Chondrocyte (in vitro differentiated cells): ENCODE measurements around the gene APCDD1L. TPM values are rescaled to one million over a fixed set of nuclear protein-coding genes. Genes with fewer than 3 reads are reported as not detected.

Source experiments
- DNase-seq: peaks from one replicate; pipeline ENCODE4 v3.0.0; 2021; ENCODE audit warnings: mixed read lengths, low spot score
- H3K27ac Mint-ChIP-seq: one replicate; pipeline ENCODE4 v1.8.0; 2021; ENCODE audit warnings: mild to moderate bottlenecking, moderate library complexity, mixed read lengths; ENCODE audit not compliant: unreplicated experiment
- H3K27me3 Mint-ChIP-seq: 2 replicates; pipeline ENCODE4 v1.8.0; 2021; ENCODE audit warnings: low read depth, mixed read lengths
- H3K36me3 Mint-ChIP-seq: 2 replicates; pipeline ENCODE4 v1.8.0; 2021; ENCODE audit warnings: low read depth, mixed read lengths
- H3K4me1 Mint-ChIP-seq: 2 replicates; pipeline ENCODE4 v1.8.0; 2021; ENCODE audit warnings: low read depth, mild to moderate bottlenecking, mixed read lengths
- H3K4me3 Mint-ChIP-seq: one replicate; pipeline ENCODE4 v1.8.0; 2021; ENCODE audit warnings: mild to moderate bottlenecking, moderate library complexity, mixed read lengths; ENCODE audit not compliant: unreplicated experiment
- H3K9me3 Mint-ChIP-seq: 2 replicates; pipeline ENCODE4 v1.8.0; 2021; ENCODE audit warnings: low read depth, mixed read lengths
- total RNA-seq: library from RNA; stranded (reverse); gene quantifications from 3 replicates; pipeline ENCODE4 v1.2.1, GENCODE V29; 2021
- TF ChIP-seq, protein P1 (sequence below): fragments of 200-600 bp; sonication (generic); IDR thresholded peaks from 2 replicates; pipeline ENCODE4 v1.5.0; 2021; ENCODE audit warnings: antibody characterized with exemption, mild to moderate bottlenecking, moderate library complexity

APCDD1L gene
- total RNA-seq, 1 donor from 2014 or later = 20.7 TPM

DNA sequence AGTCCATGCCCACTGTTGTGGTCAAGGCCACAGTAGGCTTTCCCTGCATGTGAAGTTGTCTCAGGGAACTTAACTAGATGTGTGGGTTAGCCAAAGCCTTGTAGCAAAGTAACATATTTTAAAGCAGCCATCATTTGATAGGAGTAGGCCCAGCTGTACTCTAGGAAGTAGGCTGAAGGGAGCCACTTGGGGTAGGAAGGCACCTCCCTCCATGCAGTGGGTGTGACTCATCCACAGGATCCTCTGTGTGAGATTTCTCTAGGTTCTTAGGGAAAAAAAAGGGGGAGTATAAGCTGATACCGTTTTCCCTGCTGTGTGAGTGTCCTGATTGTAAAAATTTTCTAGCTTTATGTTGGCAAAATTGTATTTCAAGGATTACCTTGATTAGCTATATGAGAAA, 81.4 kb downstream of the APCDD1L start:
- Mint-ChIP-seq H3K27ac (no peak overlapping the region), H3K4me1 (peaks cover 29% of the 10 kb centered on the region), H3K27me3 (no peaks in the 10 kb centered on the region), H3K4me3 (no peak overlapping the region), H3K36me3 (peaks cover 2% of the 10 kb centered on the region), H3K9me3 (no peaks in the 10 kb centered on the region)
- no peak for DNase-seq
- TF ChIP-seq, protein P1, sequence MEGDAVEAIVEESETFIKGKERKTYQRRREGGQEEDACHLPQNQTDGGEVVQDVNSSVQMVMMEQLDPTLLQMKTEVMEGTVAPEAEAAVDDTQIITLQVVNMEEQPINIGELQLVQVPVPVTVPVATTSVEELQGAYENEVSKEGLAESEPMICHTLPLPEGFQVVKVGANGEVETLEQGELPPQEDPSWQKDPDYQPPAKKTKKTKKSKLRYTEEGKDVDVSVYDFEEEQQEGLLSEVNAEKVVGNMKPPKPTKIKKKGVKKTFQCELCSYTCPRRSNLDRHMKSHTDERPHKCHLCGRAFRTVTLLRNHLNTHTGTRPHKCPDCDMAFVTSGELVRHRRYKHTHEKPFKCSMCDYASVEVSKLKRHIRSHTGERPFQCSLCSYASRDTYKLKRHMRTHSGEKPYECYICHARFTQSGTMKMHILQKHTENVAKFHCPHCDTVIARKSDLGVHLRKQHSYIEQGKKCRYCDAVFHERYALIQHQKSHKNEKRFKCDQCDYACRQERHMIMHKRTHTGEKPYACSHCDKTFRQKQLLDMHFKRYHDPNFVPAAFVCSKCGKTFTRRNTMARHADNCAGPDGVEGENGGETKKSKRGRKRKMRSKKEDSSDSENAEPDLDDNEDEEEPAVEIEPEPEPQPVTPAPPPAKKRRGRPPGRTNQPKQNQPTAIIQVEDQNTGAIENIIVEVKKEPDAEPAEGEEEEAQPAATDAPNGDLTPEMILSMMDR = no peak

DNA sequence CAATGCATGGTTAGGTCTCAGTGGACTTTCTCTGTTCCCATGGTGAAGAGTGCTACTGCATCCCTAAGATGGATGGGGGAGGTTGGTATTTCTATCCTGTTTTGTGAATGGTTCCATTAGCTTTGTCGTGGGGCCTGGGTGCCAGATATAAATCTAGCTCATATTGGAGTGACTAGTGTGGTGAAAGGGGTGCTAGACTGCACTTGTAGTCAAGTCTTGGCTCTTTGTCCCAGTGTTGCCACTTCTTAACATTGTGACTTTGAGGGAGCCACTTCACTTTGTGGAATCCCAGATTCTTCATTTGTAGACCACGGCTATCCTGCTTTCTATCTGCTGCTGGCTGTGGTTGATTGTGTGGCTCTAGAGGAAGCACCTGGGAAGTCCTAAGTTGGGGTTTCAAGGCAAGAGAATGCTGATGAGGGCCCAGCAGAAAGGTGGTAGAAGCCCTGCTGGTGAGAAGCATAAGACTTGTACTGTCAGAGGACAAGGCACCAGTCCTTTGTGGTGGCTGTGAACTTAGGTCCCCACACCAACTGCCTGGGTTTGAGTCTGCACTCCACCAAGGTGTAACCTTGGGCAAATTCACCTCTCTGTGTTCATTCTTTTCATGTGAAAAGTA, 82.1 kb downstream of the APCDD1L start:
- Mint-ChIP-seq H3K36me3 (no peaks in the 10 kb centered on the region), H3K4me1 (peaks cover 29% of the 10 kb centered on the region), H3K9me3 (no peaks in the 10 kb centered on the region), H3K27ac (no peak overlapping the region), H3K4me3 (no peak overlapping the region), H3K27me3 (no peaks in the 10 kb centered on the region)
- no peak for DNase-seq
- TF ChIP-seq, protein P1 = no peak

DNA sequence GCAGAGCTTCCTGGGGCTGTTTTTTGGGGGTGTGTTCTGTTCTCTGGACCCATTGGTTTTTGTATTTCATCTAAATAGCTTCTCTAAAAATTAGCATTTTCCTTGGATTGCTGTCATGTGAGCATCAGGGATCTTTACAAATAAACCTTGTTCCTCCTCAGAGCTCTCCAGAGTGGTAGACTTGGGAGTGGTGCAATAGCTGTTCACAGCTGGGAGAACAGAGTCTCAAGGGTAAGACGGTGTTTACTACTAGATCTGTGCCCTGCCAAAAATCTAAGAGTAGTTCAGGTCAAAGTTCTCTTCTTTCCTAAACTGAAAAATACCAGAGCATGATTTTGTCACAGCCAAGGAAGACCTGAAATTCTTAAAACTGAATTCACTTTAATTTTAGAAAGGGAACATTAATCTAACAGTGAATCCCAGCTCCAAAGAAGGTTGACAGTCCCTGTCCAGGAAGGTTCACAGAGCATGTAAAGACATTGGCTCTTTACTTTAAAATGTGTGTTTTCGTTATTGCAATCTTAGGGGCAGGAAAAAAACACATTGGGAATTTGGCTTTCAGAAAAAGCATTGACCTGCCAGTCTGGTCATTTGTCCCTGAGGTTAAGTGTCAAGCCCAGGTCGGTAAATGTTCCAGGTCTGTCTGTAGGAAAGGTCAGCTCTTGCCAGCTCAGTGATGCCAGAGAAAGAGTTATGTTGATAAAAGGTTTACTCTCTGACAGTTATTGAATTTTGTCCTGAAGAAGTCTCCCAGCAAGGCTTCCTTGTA, 82.8 kb downstream of the APCDD1L start:
- H3K27ac Mint-ChIP-seq = no peak overlapping the region

DNA sequence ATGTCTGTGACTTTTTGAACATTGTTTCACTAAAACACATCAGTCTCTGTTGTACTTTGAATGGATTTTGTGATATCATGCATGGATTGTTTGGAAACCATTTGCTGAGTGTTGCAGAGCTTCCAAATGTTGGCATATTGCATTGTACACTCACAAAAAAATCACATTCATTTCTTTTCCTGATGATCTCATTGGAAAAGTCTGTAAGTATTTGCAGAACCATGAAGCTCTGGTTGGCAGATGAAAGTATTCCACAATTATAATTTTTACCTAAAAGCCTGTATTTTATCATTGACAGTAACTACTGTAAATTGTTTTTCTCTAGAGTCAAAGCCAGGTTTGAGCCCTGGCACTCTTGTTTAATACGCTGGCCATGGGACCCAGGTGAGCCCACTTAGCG, 84.1 kb downstream of the APCDD1L start:
- TF ChIP-seq, protein P1 = no peak
- Mint-ChIP-seq H3K27ac (no peak overlapping the region), H3K4me3 (no peak overlapping the region), H3K4me1 (peaks cover 29% of the 10 kb centered on the region), H3K9me3 (no peaks in the 10 kb centered on the region), H3K36me3 (no peaks in the 10 kb centered on the region), H3K27me3 (no peaks in the 10 kb centered on the region)
- DNase-seq = no peak

More for the DNA sequence above, 82.8 kb downstream of the APCDD1L start:
- H3K9me3 Mint-ChIP-seq = no peaks in the 10 kb centered on the region
- H3K4me1 Mint-ChIP-seq = peaks cover 29% of the 10 kb centered on the region
- no peaks in the 10 kb centered on the region for H3K36me3 Mint-ChIP-seq
- DNase-seq = no peak
- H3K27me3 Mint-ChIP-seq = no peaks in the 10 kb centered on the region
- no peak overlapping the region for H3K4me3 Mint-ChIP-seq
- TF ChIP-seq, protein P1 = no peak

DNA sequence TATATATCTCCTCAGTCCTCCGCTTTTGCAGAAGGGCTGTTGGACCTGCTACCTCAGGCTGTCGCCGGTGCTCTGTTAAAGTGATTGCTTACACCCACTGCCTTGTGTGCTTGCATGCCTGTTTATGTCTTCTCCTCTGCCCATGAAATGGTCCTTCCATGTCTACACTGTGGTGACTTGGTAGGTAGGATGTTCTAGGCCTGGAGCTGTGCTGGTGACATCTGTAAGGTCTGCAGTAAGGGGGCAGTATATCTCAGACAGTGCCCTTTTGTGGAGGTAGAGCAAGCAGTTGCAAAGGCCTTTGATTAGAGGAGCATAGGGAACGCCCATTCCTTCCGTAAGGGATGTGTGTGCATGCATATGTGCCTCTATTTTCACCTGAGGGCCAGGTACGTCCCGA, 85.9 kb downstream of the APCDD1L start:
- TF ChIP-seq, protein P1 = no peak
- Mint-ChIP-seq H3K4me1 (peaks cover 29% of the 10 kb centered on the region), H3K27me3 (no peaks in the 10 kb centered on the region), H3K27ac (no peak overlapping the region), H3K4me3 (no peak overlapping the region), H3K36me3 (peaks cover 2% of the 10 kb centered on the region), H3K9me3 (no peaks in the 10 kb centered on the region)
- DNase-seq = no peak
